H9 (cell line): ENCODE results near the gene ITM2B. TPM values are rescaled to one million over a fixed set of nuclear protein-coding genes. Genes with fewer than 3 reads are reported as not detected.

Experiments used
- DNase-seq: peaks from one replicate; pipeline ENCODE4 v3.0.0-alpha.2; 2017
- H2AFZ ChIP-seq: one replicate; pipeline ENCODE4 v1.6.1; 2013; ENCODE audit warnings: mild to moderate bottlenecking, low read length, control low read depth, moderate library complexity
- H2AK5ac ChIP-seq: 2 replicates; pipeline ENCODE4 v1.6.1; 2013; ENCODE audit warnings: low read length, control low read depth, mixed read lengths; ENCODE audit not compliant: insufficient read length
- H2BK120ac ChIP-seq: one replicate; pipeline ENCODE4 v1.6.1; 2013; ENCODE audit warnings: low read depth, mild to moderate bottlenecking, low read length, control low read depth, inconsistent platforms; ENCODE audit not compliant: poor library complexity, severe bottlenecking
- H2BK12ac ChIP-seq: 2 replicates; pipeline ENCODE4 v1.6.1; 2013; ENCODE audit warnings: low read length, control low read depth, mixed read lengths, low read depth; ENCODE audit not compliant: insufficient read length
- H2BK15ac ChIP-seq: 2 replicates; pipeline ENCODE4 v1.6.1; 2013; ENCODE audit warnings: low read depth, low read length, control low read depth
- H2BK20ac ChIP-seq: one replicate; pipeline ENCODE4 v1.6.1; 2013; ENCODE audit warnings: low read depth, mild to moderate bottlenecking, low read length, control low read depth, inconsistent platforms; ENCODE audit not compliant: poor library complexity, severe bottlenecking
- H2BK5ac ChIP-seq: 2 replicates; pipeline ENCODE4 v1.6.1; 2013; ENCODE audit warnings: low read length, control low read depth, mixed read lengths; ENCODE audit not compliant: insufficient read length
- H3K14ac ChIP-seq: 2 replicates; pipeline ENCODE4 v1.6.1; 2013; ENCODE audit warnings: low read length, control low read depth; ENCODE audit not compliant: insufficient read depth
- H3K18ac ChIP-seq: 2 replicates; pipeline ENCODE4 v1.6.1; 2013; ENCODE audit warnings: low read depth, mild to moderate bottlenecking, mixed read lengths, low read length, control low read depth; ENCODE audit not compliant: insufficient read length
- H3K23ac ChIP-seq: 2 replicates; pipeline ENCODE4 v1.6.1; 2013; ENCODE audit warnings: low read length, control low read depth, mixed read lengths, low read depth; ENCODE audit not compliant: insufficient read length
- H3K23me2 ChIP-seq: 2 replicates; pipeline ENCODE4 v1.6.1; 2013; ENCODE audit warnings: low read depth, mild to moderate bottlenecking, mixed read lengths, low read length, control low read depth; ENCODE audit not compliant: insufficient read length, poor library complexity, severe bottlenecking
- H3K27ac ChIP-seq: 2 replicates; pipeline ENCODE4 v1.5.1; 2013; ENCODE audit warnings: low read length, control low read depth, mixed read lengths, low read depth; ENCODE audit not compliant: insufficient read length
- H3K27me3 ChIP-seq: 2 replicates; pipeline ENCODE4 v1.6.1; 2013; ENCODE audit warnings: low read length, control low read depth, inconsistent platforms; ENCODE audit not compliant: insufficient read depth
- H3K4ac ChIP-seq: 2 replicates; pipeline ENCODE4 v1.6.1; 2013; ENCODE audit warnings: low read depth, mild to moderate bottlenecking, control low read depth, inconsistent platforms, low read length, moderate library complexity
- H3K4me1 ChIP-seq: 2 replicates; pipeline ENCODE4 v1.6.1; 2013; ENCODE audit warnings: low read length, control low read depth, inconsistent platforms; ENCODE audit not compliant: insufficient read depth
- H3K4me2 ChIP-seq: 2 replicates; pipeline ENCODE4 v1.6.1; 2013; ENCODE audit warnings: low read length, control low read depth, mixed read lengths; ENCODE audit not compliant: insufficient read length, insufficient read depth
- H3K56ac ChIP-seq: 2 replicates; pipeline ENCODE4 v1.6.1; 2013; ENCODE audit warnings: low read depth, mild to moderate bottlenecking, mixed read lengths, low read length, control low read depth; ENCODE audit not compliant: insufficient read length
- H3K79me1 ChIP-seq: 2 replicates; pipeline ENCODE4 v1.6.1; 2013; ENCODE audit warnings: low read depth, mild to moderate bottlenecking, moderate library complexity, low read length, control low read depth, inconsistent platforms; ENCODE audit not compliant: insufficient read depth, poor library complexity, severe bottlenecking
- H3K79me2 ChIP-seq: 2 replicates; pipeline ENCODE4 v1.6.1; 2013; ENCODE audit warnings: low read length, control low read depth, inconsistent platforms; ENCODE audit not compliant: insufficient read depth
- H3K9ac ChIP-seq: 2 replicates; pipeline ENCODE4 v1.6.1; 2013; ENCODE audit warnings: low read length, control low read depth, mixed read lengths; ENCODE audit not compliant: insufficient read length; ENCODE audit errors: extremely low read depth
- H3K9me3 ChIP-seq: one replicate; pipeline ENCODE4 v1.6.1; 2013; ENCODE audit warnings: low read depth, low read length, inconsistent platforms; ENCODE audit not compliant: control insufficient read depth
- H3T11ph ChIP-seq: one replicate; pipeline ENCODE4 v1.6.1; 2013; ENCODE audit warnings: mild to moderate bottlenecking, low read length, control low read depth, inconsistent platforms
- H4K20me1 ChIP-seq: one replicate; pipeline ENCODE4 v1.6.1; 2013; ENCODE audit not compliant: control insufficient read depth, insufficient read length, insufficient read depth
- H4K5ac ChIP-seq: 2 replicates; pipeline ENCODE4 v1.6.1; 2013; ENCODE audit warnings: low read depth, mild to moderate bottlenecking, mixed read lengths, low read length, control low read depth; ENCODE audit not compliant: insufficient read length
- H4K8ac ChIP-seq: replicated peaks from 2 replicates; pipeline ENCODE4 v1.6.1; 2013; ENCODE audit warnings: low read length, control low read depth, mixed read lengths, low read depth; ENCODE audit not compliant: insufficient read length
- H4K91ac ChIP-seq: 2 replicates; pipeline ENCODE4 v1.6.1; 2013; ENCODE audit warnings: low read depth, mild to moderate bottlenecking, moderate library complexity, mixed read lengths, low read length, control low read depth; ENCODE audit not compliant: insufficient read length
- H3K27ac Mint-ChIP-seq, 3 experiments: 2 replicates in 2 of 3; 3 replicates in 1 of 3; pipeline ENCODE4 v1.8.0; 2020 to 2021; ENCODE audit warnings: mixed read lengths in 3 of 3, mild to moderate bottlenecking in 1 of 3, moderate library complexity in 1 of 3
- H3K27me3 Mint-ChIP-seq: 2 replicates; pipeline ENCODE4 v1.8.0; 2021; ENCODE audit warnings: low read depth, mild to moderate bottlenecking, moderate library complexity, mixed read lengths
- H3K36me3 Mint-ChIP-seq, 3 experiments: 2 replicates in 2 of 3; 3 replicates in 1 of 3; pipeline ENCODE4 v1.8.0; 2020 to 2021; ENCODE audit warnings: low read depth in 3 of 3, mixed read lengths in 3 of 3; ENCODE audit not compliant: insufficient read depth in 1 of 3
- H3K4me1 Mint-ChIP-seq, 2 experiments: 2 replicates each; pipeline ENCODE4 v1.8.0; 2020; ENCODE audit warnings: mixed read lengths in 2 of 2
- H3K4me3 Mint-ChIP-seq, 2 experiments: 2 replicates in 1 of 2; 3 replicates in 1 of 2; pipeline ENCODE4 v1.8.0; 2020 to 2021; ENCODE audit warnings: mild to moderate bottlenecking in 2 of 2, mixed read lengths in 2 of 2, moderate library complexity in 1 of 2
- H3K9me3 Mint-ChIP-seq, 2 experiments: 2 replicates in 1 of 2; 3 replicates in 1 of 2; pipeline ENCODE4 v1.8.0; 2020; ENCODE audit warnings: mild to moderate bottlenecking in 2 of 2, mixed read lengths in 2 of 2, moderate library complexity in 1 of 2
- CTCF ChIP-seq: fragments of 200-600 bp; sonication (generic); conservative IDR thresholded peaks from 3 replicates; pipeline ENCODE4 v1.8.0; 2021; ENCODE audit warnings: antibody characterized with exemption, mild to moderate bottlenecking
- WGBS: extraction: QIAGEN DNeasy Blood & Tissue Kit; methylation state at CpG from one replicate; pipeline ENCODE4 v1.1.7; 2013; ENCODE audit warnings: missing lambda C conversion rate, low lambda C conversion rate, mixed read lengths; ENCODE audit not compliant: insufficient read length; ENCODE audit errors: extremely low coverage; 5-methylcytosine and 5-hydroxymethylcytosine counted together
- total RNA-seq: library from RNA; stranded (reverse); gene quantifications from 2 replicates; pipeline ENCODE4 v1.2.1, GENCODE V29; 2021

Gene ITM2B
- total RNA-seq, 1 experiment from 2014 or later, result 175 TPM

- H2AFZ ChIP-seq, result no peak overlapping the region
- DNase-seq, result no peak
- no peaks in the 10 kb centered on the region for H3K4me1 Mint-ChIP-seq
- H4K91ac ChIP-seq, result no peak overlapping the region
- H3K4me3 Mint-ChIP-seq, result no peak overlapping the region
- H3K56ac ChIP-seq, result no peak overlapping the region
- H4K8ac ChIP-seq, result no peak overlapping the region
- H2BK120ac ChIP-seq, result no peak overlapping the region
- no peak overlapping the region for H3T11ph ChIP-seq
- no peak overlapping the region for H3K27ac Mint-ChIP-seq
- H2BK12ac ChIP-seq, result no peak overlapping the region
- H3K9me3 Mint-ChIP-seq, result no peaks in the 10 kb centered on the region
- no peaks in the 10 kb centered on the region for H3K23me2 ChIP-seq
- no CpG with 5 or more reads among the region's 2 CpGs for WGBS
- no peak overlapping the region for H2AK5ac ChIP-seq
- no peak overlapping the region for H2BK20ac ChIP-seq
- no peak overlapping the region for H3K23ac ChIP-seq
- peaks cover 3% of the 10 kb centered on the region for H3K79me1 ChIP-seq
- H3K9ac ChIP-seq, result no peak overlapping the region
- no peaks in the 10 kb centered on the region for H3K27me3 ChIP-seq
- no peak overlapping the region for H2BK15ac ChIP-seq
- H4K20me1 ChIP-seq, result no peaks in the 10 kb centered on the region
- no peaks in the 10 kb centered on the region for H3K27me3 Mint-ChIP-seq
- H3K4me2 ChIP-seq, result no peak overlapping the region
- H3K79me2 ChIP-seq, result no peaks in the 10 kb centered on the region; the same call in 1 of the 2 replicates
- no peak for TF ChIP-seq CTCF
- no peak overlapping the region for H3K27ac ChIP-seq
- peaks cover 0 to 8% (median 5%) of the 10 kb centered on the region in 3 experiments; a peak in 5 of 7 replicates for H3K36me3 Mint-ChIP-seq
- H2BK5ac ChIP-seq, result no peak overlapping the region
- no peak overlapping the region for H3K4ac ChIP-seq
- no peak overlapping the region for H3K14ac ChIP-seq
- no peaks in the 10 kb centered on the region for H3K4me1 ChIP-seq
- H3K18ac ChIP-seq, result no peak overlapping the region
- H4K5ac ChIP-seq, result no peak overlapping the region
- H3K9me3 ChIP-seq, result no peaks in the 10 kb centered on the region
Observed at GRCh38 chr13:48249018-48249417, 16.0 kb downstream of the ITM2B start.
